Ishikawa (cell line): ENCODE data around the gene UBAC2.

Experiments
- CEBPB ChIP-seq: IDR thresholded peaks from 2 replicates; pipeline ENCODE4 v1.6.1; 2012
- CREB1 ChIP-seq: IDR thresholded peaks from 2 replicates; pipeline ENCODE4 v1.6.1; 2012; ENCODE audit warnings: low read depth
- EGR1 ChIP-seq: IDR thresholded peaks from 2 replicates; pipeline ENCODE4 v1.6.1; 2012
- EP300 ChIP-seq: IDR thresholded peaks from 2 replicates; pipeline ENCODE4 v1.6.1; 2012; ENCODE audit warnings: borderline replicate concordance
- FOXM1 ChIP-seq: IDR thresholded peaks from 2 replicates; pipeline ENCODE4 v1.6.1; 2012; ENCODE audit warnings: low read depth, borderline replicate concordance
- MAX ChIP-seq: IDR thresholded peaks from 2 replicates; pipeline ENCODE4 v1.6.1; 2012
- NFIC ChIP-seq: IDR thresholded peaks from 2 replicates; pipeline ENCODE4 v1.6.1; 2012
- RAD21 ChIP-seq: IDR thresholded peaks from 2 replicates; pipeline ENCODE4 v1.6.1; 2012; ENCODE audit warnings: low read depth
- REST ChIP-seq: IDR thresholded peaks from 2 replicates; pipeline ENCODE4 v1.6.1; 2012; ENCODE audit warnings: low read depth, mild to moderate bottlenecking
- TAF1 ChIP-seq: IDR thresholded peaks from 2 replicates; pipeline ENCODE4 v1.6.1; 2012; ENCODE audit warnings: low read depth, mild to moderate bottlenecking
- TCF12 ChIP-seq: IDR thresholded peaks from 2 replicates; pipeline ENCODE4 v1.6.1; 2012; ENCODE audit warnings: low read depth
- TEAD4 ChIP-seq: IDR thresholded peaks from 2 replicates; pipeline ENCODE4 v1.6.1; 2012
- YY1 ChIP-seq: IDR thresholded peaks from 2 replicates; pipeline ENCODE4 v1.6.1; 2012; ENCODE audit warnings: low read depth
- ZBTB7A ChIP-seq: IDR thresholded peaks from 2 replicates; pipeline ENCODE4 v1.6.1; 2012; ENCODE audit warnings: low read depth
- TF ChIP-seq, protein P1 (sequence below): IDR thresholded peaks from 2 replicates; pipeline ENCODE4 v1.6.1; 2012

UBAC2 gene

DNA sequence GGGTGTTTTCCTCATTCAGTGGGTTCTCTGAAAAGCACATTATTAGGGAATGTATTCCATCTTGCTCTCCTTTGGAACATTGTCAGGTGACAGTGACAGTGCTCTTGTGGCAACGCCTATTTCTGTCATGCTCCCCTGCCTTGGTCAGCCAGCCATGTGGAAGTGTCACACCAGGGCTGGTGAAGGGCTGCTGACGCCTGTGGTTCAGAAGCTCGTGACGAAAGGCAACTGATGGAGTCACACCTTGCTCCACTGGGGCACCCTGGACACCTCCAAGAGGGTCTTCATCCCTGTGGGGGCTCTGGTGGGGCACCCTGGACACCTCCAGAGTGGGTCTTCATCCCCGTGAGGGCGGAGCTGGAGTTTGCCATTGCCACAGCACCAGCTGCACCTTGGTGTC lies 175.5 kb downstream of the UBAC2 start:
- TF ChIP-seq EGR1 (no peak), TCF12 (no peak), REST (no peak), NFIC (no peak), TAF1 (no peak)

GRCh38 chr13:99376924-99377323 lies 176.3 kb downstream of the UBAC2 start:
- TF ChIP-seq REST (no peak), YY1 (no peak), MAX (no peak), NFIC (no peak), RAD21 (no peak), CREB1 (no peak)

DNA sequence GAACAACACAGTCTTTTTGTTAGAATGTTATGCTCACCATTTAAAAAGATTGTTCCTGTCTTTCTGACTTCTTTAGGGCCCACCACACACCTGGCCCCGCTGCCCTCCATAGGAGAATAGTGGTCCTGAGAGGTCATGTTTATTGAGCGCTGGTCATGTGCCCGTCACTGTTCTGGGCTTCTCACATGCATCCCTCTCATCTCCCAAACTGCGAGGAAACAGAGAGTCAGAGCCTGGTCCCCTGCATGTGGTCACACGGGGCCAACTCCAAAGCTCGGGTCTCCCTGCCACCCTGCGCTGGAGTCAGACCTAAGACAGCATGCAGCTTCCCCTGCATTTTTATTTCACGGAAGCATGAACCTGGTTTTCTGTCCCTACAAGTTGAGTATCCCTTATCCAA lies 177.0 kb downstream of the UBAC2 start:
- TF ChIP-seq TCF12 (no peak), TEAD4 (no peak), ZBTB7A (no peak), MAX (no peak), TAF1 (no peak), NFIC (no peak), REST (no peak), CREB1 (no peak), EGR1 (no peak), YY1 (no peak), FOXM1 (no peak), RAD21 (no peak), EP300 (no peak)
- TF ChIP-seq, protein P1, sequence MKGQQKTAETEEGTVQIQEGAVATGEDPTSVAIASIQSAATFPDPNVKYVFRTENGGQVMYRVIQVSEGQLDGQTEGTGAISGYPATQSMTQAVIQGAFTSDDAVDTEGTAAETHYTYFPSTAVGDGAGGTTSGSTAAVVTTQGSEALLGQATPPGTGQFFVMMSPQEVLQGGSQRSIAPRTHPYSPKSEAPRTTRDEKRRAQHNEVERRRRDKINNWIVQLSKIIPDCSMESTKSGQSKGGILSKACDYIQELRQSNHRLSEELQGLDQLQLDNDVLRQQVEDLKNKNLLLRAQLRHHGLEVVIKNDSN: no peak

GRCh38 chr13:99378985-99379733 lies 178.5 kb downstream of the UBAC2 start:
- TF ChIP-seq TAF1: no peak
- TF ChIP-seq NFIC: no peak
- TF ChIP-seq TCF12: no peak
- no peak for TF ChIP-seq EGR1
- TF ChIP-seq CREB1: no peak
- TF ChIP-seq REST: no peak
- no peak for TF ChIP-seq YY1
- TF ChIP-seq ZBTB7A: no peak
- TF ChIP-seq CEBPB: no peak
- no peak for TF ChIP-seq EP300
- TF ChIP-seq, protein P1: no peak
- no peak for TF ChIP-seq RAD21
